GM18909 (cell line): ENCODE data around the gene CZIB.
"Not testable (repeated sequence)": the region's sequence is repeated elsewhere in the genome, so short reads cannot be mapped to it uniquely, and the experiment has no call there.

Experiments
- ATAC-seq: cut with Tn5 transposase; IDR thresholded peaks from one replicate; pipeline ENCODE4 v1.9.1; 2021; ENCODE audit warnings: mild to moderate bottlenecking; ENCODE audit not compliant: unreplicated experiment, poor library complexity

The CZIB gene

GRCh38 chr1:53241828-53242227, 21.4 kb upstream of the CZIB start:
- ATAC-seq, result no peak

GRCh38 chr1:53238197-53239155, 18.0 kb upstream of the CZIB start, which contains the start of gene MAGOH:
Gene MAGOH, minus strand, starts transcription at chr1:53238518. Its CDS starts 70 bp downstream, at chr1:53238448.
- ATAC-seq, result peak; percentile 97

- ATAC-seq, result no peak
These were observed 17.2 kb upstream of the CZIB start for GRCh38 chr1:53237638-53238037.

GRCh38 chr1:53220962-53221286, 490 bp upstream of the CZIB start:
- no peak for ATAC-seq

- ATAC-seq, result no peak
These were observed 723 bp downstream of the CZIB start for GRCh38 chr1:53219711-53220110.

- no peak for ATAC-seq
These were observed 2.2 kb downstream of the CZIB start for GRCh38 chr1:53218201-53218600.

- ATAC-seq, result no peak
These were observed 6.0 kb downstream of the CZIB start for GRCh38 chr1:53214376-53214940.

- ATAC-seq, result no peak
These were observed 9.5 kb downstream of the CZIB start for GRCh38 chr1:53210954-53211353.

GRCh38 chr1:53210352-53210751, 10.1 kb downstream of the CZIB start:
- ATAC-seq, result no peak

- ATAC-seq, result no peak
These were observed 12.7 kb downstream of the CZIB start for GRCh38 chr1:53207726-53208125.

GRCh38 chr1:53206735-53207379, 13.6 kb downstream of the CZIB start:
- no peak for ATAC-seq

- not testable (repeated sequence) for ATAC-seq
These were observed 14.2 kb downstream of the CZIB start for GRCh38 chr1:53206083-53206685.

- not testable (repeated sequence) for ATAC-seq
These were observed 14.9 kb downstream of the CZIB start for GRCh38 chr1:53205496-53205895.

GRCh38 chr1:53203466-53203865, 17.0 kb downstream of the CZIB start:
- no peak for ATAC-seq

GRCh38 chr1:53198241-53198651, 22.2 kb downstream of the CZIB start:
- ATAC-seq, result no peak

- no peak for ATAC-seq
These were observed 22.9 kb downstream of the CZIB start for GRCh38 chr1:53197291-53198200.

GRCh38 chr1:53196485-53197290, 23.7 kb downstream of the CZIB start, which contains the start of gene CPT2:
Gene CPT2, plus strand, starts transcription at chr1:53196824. Its CDS starts 120 bp downstream, at chr1:53196944.
- peak; percentile 99 for ATAC-seq

- peak; percentile 6 for ATAC-seq
These were observed 24.4 kb downstream of the CZIB start for GRCh38 chr1:53196017-53196484.
